ENCODE measurements around the gene CCDC126.

DNA sequence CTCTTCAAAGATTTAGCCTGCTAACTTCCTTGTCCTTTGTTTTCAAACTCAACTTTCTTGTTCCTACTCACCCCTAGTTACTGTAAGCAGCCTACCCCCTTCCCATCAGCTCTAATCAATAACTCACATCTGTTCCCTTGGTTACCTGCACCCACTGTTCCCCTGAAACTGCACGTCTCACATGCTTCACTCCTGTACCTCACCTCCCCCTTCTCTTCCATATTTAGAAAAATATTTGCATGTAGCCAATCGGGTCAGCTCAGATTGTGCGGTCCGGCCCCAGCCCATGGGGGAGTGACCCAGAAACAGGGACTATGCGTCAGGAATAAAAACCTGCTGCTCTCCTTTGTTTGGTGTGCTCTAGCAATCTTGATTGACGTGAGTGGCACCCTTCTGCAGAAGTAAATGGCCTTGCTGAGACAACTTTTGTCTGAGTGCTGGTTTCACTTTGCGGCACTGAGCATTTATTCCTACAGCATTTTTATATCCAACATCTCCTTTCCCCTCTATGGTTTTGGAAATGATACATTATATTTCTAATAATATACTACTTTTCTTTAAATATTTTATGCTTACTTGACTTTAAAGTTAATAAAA lies 61.7 kb downstream of the CCDC126 start:
- TF ChIP-seq, protein P1, sequence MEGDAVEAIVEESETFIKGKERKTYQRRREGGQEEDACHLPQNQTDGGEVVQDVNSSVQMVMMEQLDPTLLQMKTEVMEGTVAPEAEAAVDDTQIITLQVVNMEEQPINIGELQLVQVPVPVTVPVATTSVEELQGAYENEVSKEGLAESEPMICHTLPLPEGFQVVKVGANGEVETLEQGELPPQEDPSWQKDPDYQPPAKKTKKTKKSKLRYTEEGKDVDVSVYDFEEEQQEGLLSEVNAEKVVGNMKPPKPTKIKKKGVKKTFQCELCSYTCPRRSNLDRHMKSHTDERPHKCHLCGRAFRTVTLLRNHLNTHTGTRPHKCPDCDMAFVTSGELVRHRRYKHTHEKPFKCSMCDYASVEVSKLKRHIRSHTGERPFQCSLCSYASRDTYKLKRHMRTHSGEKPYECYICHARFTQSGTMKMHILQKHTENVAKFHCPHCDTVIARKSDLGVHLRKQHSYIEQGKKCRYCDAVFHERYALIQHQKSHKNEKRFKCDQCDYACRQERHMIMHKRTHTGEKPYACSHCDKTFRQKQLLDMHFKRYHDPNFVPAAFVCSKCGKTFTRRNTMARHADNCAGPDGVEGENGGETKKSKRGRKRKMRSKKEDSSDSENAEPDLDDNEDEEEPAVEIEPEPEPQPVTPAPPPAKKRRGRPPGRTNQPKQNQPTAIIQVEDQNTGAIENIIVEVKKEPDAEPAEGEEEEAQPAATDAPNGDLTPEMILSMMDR (IDR thresholded peaks at IDR 0.05 in 2 of 3, conservative IDR thresholded peaks at IDR 0.05 in 1 of 3; ENCODE audit: insufficient read depth in 2 of 3, low read depth in 1 of 3, low read length in 3 of 3): no peak
- TF ChIP-seq ZNF133 (CRISPR knock-in tag; IDR thresholded peaks at IDR 0.05): no peak
- no peak for TF ChIP-seq POLR2AphosphoS2 (IDR thresholded peaks at IDR 0.05; ENCODE audit: low read length)
- TF ChIP-seq, protein P2, sequence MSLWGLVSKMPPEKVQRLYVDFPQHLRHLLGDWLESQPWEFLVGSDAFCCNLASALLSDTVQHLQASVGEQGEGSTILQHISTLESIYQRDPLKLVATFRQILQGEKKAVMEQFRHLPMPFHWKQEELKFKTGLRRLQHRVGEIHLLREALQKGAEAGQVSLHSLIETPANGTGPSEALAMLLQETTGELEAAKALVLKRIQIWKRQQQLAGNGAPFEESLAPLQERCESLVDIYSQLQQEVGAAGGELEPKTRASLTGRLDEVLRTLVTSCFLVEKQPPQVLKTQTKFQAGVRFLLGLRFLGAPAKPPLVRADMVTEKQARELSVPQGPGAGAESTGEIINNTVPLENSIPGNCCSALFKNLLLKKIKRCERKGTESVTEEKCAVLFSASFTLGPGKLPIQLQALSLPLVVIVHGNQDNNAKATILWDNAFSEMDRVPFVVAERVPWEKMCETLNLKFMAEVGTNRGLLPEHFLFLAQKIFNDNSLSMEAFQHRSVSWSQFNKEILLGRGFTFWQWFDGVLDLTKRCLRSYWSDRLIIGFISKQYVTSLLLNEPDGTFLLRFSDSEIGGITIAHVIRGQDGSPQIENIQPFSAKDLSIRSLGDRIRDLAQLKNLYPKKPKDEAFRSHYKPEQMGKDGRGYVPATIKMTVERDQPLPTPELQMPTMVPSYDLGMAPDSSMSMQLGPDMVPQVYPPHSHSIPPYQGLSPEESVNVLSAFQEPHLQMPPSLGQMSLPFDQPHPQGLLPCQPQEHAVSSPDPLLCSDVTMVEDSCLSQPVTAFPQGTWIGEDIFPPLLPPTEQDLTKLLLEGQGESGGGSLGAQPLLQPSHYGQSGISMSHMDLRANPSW (CRISPR knock-in tag; IDR thresholded peaks at IDR 0.05): no peak
- no peak for TF ChIP-seq BRF1 (IDR thresholded peaks at IDR 0.05; ENCODE audit: borderline replicate concordance, extremely low read depth, insufficient read length)
- TF ChIP-seq, protein P3, sequence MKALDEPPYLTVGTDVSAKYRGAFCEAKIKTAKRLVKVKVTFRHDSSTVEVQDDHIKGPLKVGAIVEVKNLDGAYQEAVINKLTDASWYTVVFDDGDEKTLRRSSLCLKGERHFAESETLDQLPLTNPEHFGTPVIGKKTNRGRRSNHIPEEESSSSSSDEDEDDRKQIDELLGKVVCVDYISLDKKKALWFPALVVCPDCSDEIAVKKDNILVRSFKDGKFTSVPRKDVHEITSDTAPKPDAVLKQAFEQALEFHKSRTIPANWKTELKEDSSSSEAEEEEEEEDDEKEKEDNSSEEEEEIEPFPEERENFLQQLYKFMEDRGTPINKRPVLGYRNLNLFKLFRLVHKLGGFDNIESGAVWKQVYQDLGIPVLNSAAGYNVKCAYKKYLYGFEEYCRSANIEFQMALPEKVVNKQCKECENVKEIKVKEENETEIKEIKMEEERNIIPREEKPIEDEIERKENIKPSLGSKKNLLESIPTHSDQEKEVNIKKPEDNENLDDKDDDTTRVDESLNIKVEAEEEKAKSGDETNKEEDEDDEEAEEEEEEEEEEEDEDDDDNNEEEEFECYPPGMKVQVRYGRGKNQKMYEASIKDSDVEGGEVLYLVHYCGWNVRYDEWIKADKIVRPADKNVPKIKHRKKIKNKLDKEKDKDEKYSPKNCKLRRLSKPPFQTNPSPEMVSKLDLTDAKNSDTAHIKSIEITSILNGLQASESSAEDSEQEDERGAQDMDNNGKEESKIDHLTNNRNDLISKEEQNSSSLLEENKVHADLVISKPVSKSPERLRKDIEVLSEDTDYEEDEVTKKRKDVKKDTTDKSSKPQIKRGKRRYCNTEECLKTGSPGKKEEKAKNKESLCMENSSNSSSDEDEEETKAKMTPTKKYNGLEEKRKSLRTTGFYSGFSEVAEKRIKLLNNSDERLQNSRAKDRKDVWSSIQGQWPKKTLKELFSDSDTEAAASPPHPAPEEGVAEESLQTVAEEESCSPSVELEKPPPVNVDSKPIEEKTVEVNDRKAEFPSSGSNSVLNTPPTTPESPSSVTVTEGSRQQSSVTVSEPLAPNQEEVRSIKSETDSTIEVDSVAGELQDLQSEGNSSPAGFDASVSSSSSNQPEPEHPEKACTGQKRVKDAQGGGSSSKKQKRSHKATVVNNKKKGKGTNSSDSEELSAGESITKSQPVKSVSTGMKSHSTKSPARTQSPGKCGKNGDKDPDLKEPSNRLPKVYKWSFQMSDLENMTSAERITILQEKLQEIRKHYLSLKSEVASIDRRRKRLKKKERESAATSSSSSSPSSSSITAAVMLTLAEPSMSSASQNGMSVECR (CRISPR knock-in tag; IDR thresholded peaks at IDR 0.05): no peak
- TF ChIP-seq JUND (IDR thresholded peaks at IDR 0.05; ENCODE audit: borderline replicate concordance, low read depth, low read length): no peak
- TF ChIP-seq JUND (tag; IDR thresholded peaks at IDR 0.05; ENCODE audit: borderline replicate concordance, low read depth, low read length): no peak
- no peak for TF ChIP-seq EZH2 (IDR thresholded peaks at IDR 0.05; ENCODE audit: borderline replicate concordance, low read depth, low read length)
- TF ChIP-seq SRSF9 (IDR thresholded peaks at IDR 0.05; ENCODE audit: borderline replicate concordance, low read depth, low read length): no peak
- TF ChIP-seq SPI1 (IDR thresholded peaks at IDR 0.05; ENCODE audit: borderline replicate concordance, low read depth, low read length): no peak
- TF ChIP-seq ZFP36 (IDR thresholded peaks at IDR 0.05; ENCODE audit: low read depth, low read length, partially characterized antibody): no peak
